Activated CD8-positive, alpha-beta memory T cell treated with anti-CD3 and anti-CD28 coated beads, Interleukin-2, amount 50 U/mL, for 24 hours (primary cell): ENCODE measurements around the gene COLEC12.

Experiments used
- DNase-seq: peaks from one replicate; pipeline ENCODE4 v3.0.0-alpha.2; 2020; ENCODE audit errors: extremely low read depth

Gene COLEC12

GRCh38 chr18:389658-390357, 110.7 kb downstream of the COLEC12 start:
- DNase-seq, result no peak

- no peak for DNase-seq
These were observed 112.3 kb downstream of the COLEC12 start for GRCh38 chr18:388200-388599.

DNA sequence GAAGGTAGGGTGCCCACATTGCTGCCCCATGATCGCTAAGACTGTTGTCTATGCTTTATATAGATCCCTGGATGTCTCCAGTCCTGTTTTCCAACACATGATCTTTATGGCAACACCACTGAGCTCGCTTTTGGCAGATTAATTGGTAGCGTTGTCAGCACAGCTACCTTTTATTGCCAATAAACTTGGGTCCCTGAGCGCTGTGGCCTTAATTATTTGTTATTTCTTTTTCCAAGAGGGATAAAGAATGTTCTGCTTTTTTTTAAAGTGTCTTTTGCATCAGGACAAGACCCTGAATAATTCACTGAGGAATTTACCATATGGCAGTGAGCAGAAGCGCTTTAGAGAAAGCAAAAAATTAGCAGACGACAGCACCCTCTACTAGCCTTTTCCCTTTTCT, 113.5 kb downstream of the COLEC12 start:
- DNase-seq, result no peak

DNA sequence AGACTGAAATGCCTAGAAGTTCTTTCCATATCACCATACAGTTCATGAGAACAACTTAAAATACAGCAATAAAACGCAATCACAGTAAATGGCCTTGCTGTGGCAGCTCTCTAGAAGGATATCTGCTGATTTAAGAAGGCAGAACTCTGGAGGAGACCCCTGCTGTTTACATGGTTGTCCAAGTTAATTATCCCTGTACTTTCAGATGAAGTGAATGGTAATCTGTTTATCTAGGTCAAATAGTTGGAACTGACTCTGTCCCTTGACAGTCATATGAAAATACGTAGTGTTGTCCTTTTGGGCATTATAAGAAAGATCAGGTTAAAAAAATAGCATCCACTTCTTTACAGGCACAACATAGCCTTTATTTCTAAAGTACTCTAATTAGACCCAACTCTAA, 115.6 kb downstream of the COLEC12 start:
- no peak for DNase-seq

DNA sequence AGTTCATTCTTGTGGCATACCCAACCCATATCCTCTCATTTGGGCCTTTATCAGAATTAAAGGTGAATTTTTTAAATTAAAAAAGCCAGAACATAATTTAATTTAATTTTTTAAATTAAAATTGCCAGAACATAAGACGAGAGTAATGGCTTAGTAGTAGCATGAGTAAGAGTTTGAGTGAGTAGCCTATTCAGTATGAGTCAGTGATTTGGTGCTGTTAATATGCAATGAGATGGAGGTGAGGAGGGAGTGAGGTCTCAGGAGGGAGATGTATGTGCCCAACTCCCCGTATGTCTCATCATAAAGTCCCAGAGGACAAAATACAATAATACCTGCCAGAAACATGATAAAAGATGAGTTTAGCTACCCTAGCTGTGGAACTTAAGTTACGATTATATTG, 117.4 kb downstream of the COLEC12 start:
- DNase-seq, result no peak

GRCh38 chr18:382423-382984, 118.0 kb downstream of the COLEC12 start:
- no peak for DNase-seq

DNA sequence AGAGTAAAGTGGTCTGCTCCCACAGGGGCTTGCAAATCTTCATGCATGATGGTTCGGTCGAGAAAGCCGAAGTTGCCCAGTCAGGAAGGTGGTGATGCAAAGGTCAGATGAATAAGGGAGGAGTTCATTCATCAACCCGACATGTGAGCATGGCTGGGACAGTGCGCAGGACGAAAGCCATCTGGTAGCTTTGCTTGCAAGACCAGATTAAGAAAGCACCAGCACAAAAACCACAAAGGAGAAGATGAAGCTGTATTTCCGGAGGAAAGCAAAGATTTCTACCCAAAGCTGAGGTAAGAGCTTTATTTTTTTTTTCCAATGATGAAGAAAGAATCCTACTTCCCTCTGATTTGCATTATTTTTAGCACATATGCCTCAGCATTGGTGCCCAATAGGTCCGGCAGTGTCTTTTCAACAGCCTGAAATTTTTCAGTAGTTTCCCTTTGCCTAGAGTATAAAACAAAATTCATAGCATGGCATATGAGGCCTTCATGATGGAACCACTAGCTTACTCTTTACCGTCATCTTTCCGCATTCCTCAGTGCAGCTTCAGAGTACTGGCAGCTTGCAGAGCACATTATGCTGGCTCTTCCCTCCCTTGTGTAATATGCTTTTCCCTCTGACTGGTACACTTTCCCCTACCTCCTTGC, 120.7 kb downstream of the COLEC12 start:
- no peak for DNase-seq

DNA sequence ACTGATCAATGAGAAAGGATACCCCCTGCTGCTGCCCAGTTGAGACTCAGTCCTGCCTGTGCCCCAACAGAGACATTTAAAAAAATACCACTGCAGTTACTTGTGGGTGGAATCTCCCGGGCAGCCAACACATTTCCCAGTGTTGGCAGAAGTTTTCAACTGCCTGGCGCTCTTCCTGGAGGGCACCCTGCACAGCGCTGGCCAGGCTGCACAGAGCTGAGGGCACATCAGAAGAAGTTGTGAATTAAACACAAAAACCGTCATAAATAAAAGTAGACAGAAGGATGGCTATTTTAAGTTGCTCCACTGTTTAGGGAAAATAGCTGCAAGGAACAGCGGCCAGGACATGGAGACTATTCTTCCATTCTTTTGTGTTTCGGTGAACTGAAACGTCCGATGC, 122.4 kb downstream of the COLEC12 start:
- no peak for DNase-seq

GRCh38 chr18:377088-377487, 123.4 kb downstream of the COLEC12 start:
- no peak for DNase-seq

DNA sequence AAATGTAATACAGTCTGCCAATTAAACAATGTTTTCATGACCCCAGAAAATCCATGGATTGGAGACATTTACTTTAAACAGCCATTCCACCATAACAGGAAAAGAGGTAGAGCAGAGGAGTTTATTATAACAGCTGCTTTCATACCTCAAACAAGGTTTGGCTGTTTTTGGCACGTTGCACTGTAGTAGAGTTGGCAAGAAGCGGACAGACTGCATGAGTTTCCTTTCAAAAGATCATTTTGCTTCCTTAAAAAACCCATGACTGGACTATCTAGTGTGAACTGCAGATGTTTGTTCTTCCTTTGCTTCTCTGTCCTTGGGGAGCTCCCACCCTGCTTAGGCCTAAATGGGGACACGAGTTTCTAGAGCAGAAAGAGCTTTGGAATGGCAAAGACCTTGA, 124.2 kb downstream of the COLEC12 start:
- no peak for DNase-seq

GRCh38 chr18:374721-375168, 125.8 kb downstream of the COLEC12 start:
- no peak for DNase-seq

- DNase-seq, result no peak
These were observed 126.7 kb downstream of the COLEC12 start for GRCh38 chr18:373780-374179.

DNA sequence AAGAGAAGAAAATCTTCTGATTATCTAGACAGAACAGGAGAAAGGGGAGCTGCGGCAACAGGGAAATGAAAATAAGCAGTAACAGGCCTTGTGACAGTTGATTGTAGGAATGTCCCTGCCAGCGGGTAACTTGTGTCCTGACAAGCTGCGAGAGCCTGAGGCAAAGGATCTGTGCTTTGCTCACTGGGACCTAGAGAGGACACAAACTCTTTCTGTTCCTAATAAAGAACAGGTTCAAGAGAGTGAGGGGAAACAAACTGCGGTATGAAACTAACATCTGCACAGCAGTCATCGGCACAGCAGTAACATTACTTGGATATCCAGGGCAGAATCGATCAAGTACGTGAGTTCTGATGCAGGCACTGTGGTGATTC, 128.9 kb downstream of the COLEC12 start:
- no peak for DNase-seq

DNA sequence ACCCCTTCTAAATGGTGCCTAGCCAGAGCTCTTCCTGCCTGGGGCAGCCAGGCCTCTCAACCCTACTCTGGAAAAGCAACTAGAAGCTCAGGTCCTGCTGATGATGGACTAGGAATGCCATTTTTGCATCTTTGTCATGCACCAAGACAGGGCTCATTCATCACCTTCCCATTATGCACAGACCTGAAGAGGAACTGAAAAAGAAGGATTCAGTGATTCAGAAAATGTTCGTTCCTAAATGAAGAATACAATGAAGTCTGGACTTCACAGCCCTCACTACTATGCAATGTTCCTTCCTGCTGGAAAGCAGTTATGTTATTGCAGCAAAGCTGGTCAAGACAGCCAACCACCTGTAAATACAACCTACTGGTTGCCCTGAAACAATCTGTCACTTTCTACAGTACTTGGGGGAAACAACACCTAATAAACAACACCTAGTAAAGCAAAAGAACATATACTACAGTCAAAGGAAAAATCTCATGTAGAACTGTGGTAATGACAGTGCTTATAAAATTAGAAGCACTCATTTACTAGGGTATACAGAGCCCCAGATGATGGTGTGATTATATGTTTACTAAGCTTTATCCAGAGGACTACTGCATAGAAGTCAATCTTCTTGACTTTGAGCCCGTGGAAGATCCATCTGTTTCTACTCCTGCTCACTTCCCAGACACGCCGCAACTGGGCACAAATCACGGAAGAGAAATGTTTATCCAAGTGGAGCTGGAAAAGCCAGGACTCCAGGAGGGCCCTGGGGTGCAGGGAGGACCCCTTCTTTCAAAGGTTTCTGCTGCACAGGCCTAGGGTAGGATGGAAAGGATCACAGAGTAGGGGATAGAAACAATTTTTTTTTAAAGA, 129.5 kb downstream of the COLEC12 start:
- no peak for DNase-seq

GRCh38 chr18:369224-370015, 131.1 kb downstream of the COLEC12 start:
- no peak for DNase-seq

- no peak for DNase-seq
These were observed 133.9 kb downstream of the COLEC12 start for GRCh38 chr18:366466-367061.

- no peak for DNase-seq
These were observed 134.8 kb downstream of the COLEC12 start for GRCh38 chr18:365651-366050.

DNA sequence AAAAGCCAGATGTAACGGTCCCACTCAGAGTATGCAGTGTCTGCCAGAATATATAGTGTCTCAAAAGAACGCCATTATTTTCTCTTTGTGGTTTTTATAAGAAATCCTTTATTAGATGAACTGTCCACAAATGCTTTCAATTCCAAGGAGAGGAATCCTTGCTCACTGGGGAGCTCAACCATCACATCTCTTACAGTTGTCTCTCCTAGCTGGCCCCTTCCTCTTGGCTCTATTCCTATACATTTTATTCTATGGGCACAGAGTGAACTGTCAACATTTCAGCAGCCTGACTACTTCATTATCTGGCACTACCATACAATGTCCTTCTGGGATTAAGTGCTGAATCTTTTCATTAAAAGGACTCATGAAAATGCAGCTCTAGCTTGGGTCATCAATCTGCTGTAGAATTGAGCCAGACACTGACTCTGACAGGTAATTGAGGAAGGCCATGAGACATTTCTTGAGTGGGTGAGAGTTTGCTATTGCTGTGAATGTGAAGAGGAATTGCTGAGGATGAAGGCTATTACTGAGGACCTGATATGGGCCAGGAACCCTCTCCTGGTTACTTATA, 136.2 kb downstream of the COLEC12 start:
- no peak for DNase-seq

DNA sequence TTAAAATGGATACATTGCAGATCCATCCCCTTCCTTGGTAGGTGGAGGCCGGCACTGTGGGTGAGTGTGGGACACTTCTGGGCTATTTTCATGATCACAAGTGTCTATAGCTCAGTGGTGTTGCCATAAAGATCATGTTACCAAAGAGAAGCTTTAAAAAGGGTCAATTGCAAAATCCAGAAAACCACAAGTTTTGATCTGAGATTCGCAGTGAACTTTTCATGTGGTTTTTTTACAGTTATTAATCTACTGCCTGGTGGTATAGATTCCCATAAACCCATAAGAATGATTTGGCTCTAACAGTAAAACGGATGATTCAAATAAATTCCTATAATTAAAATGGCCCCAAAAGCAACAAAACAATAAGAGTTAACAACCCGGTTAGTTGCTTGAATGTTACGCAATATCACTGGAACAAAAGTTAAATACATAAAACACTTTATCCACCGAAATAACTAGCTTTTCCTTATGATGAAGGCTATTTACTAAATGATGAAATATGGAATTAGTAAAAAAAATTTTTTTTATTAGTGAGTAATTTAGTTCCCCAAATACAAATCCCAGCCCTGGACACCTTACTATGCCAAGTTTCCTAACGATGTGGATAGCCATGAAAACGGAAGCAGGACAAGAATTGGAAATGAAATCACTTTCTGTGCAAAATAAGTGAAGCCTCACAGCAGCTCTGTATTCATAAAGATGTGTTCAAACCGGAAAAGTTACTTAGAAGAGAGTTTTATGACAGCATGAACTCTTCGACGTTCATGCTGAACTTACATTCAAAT, 137.0 kb downstream of the COLEC12 start:
- DNase-seq, result no peak
